Measurements from ENCODE around the gene DCAF5.
"Not testable (repeated sequence)": the region's sequence is repeated elsewhere in the genome, so short reads cannot be mapped to it uniquely, and the experiment has no call there.

The DCAF5 gene

DNA sequence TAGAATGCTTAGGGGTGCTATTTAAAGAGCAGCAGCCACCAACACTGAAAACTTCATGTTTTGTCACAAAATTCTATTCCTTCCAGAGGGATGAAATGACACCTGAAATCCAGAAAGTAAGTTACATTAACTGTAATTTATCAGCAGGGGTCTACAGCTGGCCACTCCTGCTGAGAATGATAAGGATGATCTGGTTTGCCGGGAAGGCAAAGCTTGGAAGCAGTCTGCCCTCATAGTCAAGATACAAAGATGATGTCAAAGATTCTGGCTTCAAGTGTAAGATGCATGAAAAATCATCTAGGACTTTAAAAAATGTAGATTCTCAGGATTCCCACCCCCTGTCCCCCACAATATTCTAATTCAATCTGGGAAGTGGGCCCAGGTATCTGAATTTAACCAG lies 58.4 kb downstream of the DCAF5 start:
- DNase-seq: no peak

DNA sequence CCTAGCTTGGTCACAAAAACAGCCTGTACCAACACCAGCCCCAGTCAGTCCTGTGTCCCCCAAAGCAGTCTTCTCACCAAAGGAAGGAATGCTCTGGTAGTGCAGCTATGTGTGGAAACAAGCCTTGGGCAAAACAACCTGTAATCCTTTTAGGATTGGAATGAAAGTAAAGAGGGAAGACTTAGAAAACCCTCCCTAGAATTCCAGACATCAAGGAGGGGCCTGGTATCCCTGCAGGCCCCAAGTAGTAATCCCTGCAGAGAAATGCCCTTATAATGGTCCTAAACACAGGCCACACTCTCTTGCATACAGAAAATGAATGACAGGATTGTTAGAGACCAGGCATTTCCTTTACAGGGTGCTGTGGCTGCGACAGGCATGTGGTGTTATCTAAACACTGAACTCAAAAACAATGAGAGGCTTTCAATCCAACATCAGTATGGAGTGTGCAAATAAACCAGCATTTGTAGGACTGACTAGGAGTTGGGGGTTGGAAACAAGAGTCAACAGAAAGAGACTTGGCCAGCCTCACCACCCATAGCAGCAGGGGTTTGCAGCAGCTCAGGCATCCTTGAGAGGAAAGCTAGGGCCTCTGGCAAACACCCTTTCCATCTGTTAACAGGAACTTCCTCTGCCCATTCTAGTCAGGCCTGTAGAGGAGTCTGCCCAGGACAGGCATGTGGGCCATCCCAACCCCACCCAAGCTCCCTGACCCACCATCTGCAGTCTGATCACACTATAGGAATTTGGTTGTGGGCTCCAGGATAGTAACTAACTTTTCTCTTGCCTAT lies 59.1 kb downstream of the DCAF5 start:
- no peak for DNase-seq

DNA sequence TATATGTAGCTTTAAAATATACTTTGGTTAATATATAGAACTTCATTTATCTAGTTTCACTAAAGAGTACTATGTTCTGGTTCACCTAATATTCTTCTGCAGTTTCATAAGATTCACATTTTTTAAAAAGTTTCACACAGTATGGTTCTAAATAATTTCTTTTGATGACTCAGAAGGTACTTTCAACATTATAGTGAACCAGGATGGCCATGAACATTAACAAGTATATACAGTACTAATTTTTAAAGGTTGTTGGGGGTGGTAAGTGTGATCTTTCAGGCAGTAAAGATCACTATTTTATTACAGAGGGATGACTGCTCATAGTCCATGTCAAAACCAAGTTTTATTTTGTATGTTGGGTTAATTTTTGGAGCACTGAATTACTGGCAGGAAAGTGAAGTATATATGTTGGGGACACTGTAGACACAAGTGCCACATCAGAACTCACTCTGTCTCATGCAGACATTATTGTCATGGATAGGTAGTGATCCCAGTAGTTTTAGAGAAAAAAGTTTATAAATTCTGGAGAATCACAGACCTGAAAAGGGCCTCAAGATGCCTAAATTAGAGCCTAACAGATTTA lies 60.0 kb downstream of the DCAF5 start:
- no peak for DNase-seq

DNA sequence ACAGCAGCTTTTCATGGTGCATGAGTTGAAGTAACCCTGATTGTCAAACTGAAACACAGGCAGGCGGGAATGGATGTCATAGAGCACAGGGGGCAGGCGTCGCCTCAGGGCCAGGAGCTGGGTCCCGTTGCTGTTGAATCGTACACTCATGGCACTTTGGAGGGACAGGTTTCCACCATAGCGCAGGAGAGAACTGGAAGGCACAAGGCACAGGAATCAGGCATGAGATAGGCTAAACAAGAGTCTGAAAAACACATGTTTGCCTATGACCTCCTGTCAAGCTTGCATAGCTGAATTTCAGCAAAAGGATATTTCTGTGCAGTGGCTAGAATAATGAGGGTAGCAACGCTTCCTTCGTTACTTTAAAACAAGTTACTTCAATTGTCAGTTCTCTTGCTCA lies 61.2 kb downstream of the DCAF5 start:
- no peak for DNase-seq

DNA sequence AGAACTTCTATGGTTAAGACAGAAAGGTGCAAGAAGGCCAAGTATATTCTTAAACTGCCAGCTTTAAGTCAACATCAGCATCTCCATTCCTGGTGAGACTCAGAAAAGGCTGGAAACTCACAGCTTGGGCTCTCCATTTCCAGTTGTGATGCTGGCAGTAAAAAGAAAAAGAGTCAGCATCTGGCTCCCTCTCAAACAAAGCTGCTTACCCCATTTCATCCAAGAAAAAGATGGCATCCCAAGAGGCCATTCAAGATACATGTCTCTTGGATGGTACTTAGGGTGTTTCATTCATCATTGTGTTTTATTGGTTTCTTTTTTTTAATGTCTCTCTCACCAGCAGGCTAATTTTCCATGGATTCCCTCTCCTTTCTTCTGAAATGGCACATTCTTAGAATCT lies 61.9 kb downstream of the DCAF5 start:
- no peak for DNase-seq

DNA sequence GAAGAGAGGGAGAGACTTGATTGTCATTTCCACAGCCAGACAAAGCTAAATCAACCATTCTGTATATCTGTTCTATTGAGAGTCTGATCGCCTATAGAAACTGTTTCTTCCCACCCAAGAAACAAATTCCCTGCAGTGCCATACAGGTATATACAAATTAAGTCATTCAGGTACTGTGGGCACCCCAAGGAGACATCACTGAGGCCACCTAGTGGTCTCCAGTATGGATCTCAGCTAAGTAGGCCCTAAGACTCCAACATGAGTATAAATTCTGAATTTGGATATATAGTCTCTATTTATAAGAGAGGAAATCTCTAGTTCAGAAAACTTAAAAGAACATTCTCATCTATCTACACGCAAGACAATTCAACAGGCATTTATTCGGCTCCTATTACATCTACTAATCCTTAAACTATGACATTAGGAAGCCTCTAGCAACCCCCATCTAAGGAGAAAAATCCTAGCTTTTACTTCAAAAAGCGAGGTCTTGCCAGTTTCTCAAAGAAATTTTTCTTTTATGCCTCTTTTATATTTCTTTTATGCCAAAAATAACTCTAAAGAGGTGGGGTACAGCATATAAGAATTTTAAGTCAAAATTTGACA lies 62.6 kb downstream of the DCAF5 start:
- DNase-seq: peak; percentile 37

DNA sequence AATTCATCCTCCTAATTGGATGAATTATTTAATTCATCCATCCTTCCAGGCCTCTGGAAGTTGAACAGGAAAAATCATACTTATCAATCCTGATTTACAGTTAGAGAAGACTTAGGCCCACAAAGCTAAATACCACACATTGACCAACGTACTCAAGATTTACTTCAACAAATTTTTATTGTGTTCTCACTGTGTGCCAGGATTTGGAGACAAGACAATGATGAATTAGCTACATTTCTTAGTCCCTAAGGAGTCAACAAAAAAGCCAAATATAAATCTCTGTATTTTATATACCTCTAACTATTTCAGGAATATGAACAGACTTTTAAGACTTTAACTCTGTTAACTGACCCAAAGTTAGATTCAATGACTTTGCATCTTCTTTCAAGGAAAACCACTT lies 63.9 kb downstream of the DCAF5 start:
- no peak for DNase-seq

DNA sequence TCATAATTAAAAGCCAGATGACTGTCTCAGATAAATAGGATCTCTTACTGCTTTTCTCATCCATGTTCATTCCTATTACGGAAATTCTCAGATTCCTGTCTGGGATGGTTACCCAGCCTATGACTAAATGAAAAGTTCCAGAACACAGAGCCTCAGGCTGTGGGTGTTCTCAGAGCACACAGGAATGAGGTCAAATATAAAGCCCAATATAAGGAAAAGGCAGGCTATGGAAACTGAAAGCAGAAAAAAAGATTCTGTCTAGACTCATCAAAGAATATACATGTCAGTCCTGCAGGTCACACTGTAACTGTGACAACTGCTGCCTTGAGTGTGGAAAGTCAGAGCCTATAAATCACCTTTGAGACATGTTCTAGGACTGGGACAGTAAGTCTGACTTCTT lies 64.3 kb downstream of the DCAF5 start:
- DNase-seq: no peak

DNA sequence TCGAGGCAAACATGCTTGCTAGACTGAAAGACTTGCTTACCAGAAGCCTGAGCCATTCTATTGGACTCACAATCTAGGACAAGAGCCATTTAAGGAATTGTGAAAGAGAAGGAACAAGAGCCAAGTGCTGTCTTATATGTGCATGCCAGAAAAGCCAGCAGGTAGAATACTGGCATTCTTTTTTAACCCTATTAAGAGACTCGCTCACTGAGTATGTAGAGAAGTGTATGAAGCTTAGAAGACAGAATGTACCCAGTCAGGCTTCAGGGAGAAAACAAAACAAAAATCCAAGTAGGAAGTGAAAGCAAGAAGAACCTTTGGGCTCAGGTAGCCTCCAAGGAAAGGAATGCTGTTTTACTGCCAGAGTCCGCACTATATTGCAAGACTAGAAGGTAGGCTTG lies 65.9 kb downstream of the DCAF5 start:
- no peak for DNase-seq

DNA sequence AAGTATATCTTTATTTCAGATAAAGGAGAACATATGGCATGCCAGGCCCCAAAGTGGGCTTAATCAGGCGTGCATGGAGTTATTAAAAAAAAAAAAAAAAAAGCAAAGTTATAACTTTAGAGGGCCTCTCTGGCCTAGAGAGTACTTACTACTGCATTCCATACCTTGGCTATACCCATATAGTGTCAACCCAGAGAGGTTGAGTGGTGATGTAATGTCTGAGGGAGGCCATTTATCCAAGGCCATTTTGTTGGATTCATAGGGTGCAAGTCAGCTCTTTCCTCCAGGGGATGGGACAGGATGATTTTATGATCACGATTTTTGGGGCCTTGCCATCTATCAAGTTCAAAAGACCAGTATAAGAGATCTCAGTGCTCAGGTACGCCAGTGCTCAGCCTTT lies 66.4 kb downstream of the DCAF5 start:
- DNase-seq: no peak

DNA sequence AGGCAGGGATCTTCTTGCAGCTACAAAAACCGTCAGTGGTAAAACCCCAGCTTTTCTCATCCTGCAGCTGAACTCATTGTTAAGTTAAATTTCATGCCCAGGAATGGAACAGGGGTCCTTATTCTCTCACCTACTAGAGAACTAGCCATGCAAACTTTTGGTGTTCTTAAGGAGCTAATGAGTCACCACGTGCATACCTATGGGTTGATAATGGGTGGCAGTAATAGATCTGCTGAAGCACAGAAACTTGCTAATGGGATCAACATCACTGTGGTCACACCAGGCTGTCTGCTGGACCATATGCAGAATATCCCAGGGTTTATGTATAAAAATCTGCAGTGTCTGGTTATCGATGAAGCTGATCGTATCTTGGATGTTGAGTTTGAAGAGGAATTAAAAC lies 68.9 kb downstream of the DCAF5 start:
- no peak for DNase-seq

DNA sequence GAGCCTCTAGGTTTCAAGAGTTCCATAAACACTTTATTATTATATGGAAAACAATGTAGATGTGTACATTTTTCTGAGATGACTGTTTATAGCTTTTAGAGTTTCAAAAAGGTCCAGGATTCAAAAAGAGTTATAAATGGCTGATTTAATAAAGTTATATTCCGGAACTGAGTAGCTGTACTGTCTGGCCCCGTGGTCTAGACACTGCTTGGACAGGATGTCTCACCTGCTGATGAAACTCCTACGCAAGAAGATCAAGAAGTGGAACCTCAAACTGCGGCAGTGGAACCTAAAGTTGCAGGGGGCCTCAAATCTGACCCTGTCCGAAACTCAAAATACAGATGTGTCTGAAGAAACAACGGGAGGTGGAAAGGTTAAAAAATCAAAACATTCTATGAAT lies 69.7 kb downstream of the DCAF5 start:
- no peak for DNase-seq

DNA sequence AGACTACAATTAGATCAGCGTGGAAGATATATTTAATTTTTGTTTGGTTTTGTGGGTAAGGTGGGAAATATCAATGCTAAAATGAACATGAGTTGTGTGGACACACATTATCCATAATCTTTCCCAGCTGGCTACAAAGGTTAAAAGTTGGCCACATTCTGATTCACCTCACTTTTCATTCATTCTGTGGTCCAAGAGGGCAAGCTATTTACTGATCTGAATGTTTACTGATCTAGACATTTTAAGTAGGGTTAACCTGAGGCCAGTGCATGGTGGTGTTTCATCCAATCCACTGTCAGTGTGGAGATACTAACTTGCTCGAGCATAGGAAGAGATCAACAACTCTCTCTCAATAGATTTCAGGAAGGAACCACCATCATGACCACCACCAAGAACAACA lies 71.6 kb downstream of the DCAF5 start:
- no peak for DNase-seq

DNA sequence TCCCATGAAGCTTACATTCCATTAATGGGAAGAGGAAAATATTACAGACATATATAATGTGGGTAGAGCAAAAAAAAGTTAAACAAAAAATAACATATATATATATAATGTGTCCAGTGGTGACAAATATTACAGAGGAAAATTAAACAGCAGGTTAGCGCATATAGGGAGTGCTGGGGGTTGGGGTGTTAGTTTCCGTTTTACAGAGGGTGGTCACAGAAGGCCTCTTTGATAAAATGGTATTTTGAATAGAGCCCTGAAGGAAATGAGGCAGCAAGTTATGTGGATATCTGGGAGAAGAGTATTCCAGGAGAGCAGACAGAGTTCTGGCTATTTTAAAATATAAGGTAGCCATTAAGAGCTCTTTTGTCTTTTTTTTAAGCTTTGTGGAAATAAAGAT lies 73.2 kb downstream of the DCAF5 start:
- DNase-seq: no peak

DNA sequence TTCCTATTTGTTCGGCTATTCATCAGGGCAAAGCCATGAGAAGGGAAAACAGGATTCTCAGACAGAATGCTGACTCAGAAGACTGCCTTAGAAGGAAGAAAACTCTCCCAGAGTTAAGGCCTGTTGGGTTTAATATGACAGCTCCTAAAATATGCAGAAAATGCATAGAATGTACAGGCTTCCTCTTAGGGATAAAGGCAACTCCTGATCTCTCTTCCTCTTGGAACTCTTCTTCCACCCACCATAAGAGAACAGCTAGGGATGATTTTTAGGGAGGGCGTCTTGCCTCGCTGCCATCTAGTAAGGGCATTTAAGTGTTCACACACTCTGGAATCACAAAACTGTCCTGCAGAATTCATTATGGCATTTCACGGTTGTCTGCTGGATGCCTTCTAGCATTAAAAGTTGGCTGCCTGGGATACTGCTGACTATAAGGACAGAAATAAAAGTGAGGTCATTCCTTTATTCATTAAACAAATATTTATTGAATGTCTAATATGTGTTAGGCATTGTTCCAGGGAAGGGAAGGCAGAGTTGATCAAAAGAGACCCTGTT lies 73.7 kb downstream of the DCAF5 start:
- no peak for DNase-seq

DNA sequence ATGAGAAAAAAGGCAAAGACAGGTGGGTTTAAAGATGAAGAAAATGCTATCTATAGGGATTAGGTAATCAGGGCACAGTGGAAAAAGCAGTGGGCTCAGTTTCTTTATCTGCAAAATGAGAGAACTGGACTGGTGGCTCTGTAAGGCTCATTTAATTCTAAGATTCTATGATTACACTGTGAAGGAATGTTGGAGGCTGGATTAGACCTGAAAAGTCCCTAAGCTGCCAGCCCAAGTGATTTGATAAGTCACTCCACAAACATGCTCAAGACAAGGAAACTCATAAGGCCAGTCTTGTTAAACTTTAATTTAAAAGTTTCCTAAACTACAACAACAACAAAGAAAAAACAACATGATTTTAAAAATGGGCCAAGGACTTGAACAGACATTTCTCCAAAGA lies 75.1 kb downstream of the DCAF5 start:
- DNase-seq: no peak

DNA sequence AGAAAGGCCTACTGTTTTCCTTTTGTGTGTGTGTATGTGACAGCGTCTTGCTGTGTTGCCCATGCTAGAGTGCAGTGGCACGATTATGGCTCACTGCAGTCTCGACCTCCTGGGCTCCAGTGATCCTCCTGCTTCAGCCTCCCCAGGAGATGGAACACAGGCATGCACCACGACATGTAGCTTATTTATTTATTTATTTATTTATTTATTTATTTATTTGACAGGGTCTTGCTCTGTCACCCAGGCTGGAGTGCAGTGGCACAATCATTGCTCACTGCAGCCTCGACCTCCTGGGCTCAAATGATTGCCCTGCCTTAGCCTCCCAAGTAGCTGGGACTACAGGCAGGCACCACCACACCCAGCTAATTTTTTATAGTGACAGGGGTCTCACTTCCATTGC lies 75.7 kb downstream of the DCAF5 start:
- DNase-seq: not testable (repeated sequence)

DNA sequence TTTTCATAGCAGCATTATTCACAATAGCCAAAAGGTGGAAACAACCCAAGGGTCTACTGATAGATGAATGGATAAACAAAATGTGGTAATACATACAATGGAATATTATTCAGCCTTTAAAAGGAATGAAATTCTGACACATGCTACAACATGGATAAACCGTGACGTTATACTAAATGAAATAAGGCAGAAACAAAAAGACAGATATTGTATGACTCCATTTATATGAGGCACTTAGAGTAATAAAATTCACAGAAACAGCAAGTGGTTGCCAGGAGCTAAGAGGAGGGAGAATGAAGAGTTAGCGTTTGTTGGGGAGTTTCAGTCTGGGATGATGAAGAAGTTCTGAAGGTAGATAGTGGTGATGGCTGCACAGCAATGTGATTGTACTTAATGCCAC lies 76.6 kb downstream of the DCAF5 start:
- DNase-seq: no peak

DNA sequence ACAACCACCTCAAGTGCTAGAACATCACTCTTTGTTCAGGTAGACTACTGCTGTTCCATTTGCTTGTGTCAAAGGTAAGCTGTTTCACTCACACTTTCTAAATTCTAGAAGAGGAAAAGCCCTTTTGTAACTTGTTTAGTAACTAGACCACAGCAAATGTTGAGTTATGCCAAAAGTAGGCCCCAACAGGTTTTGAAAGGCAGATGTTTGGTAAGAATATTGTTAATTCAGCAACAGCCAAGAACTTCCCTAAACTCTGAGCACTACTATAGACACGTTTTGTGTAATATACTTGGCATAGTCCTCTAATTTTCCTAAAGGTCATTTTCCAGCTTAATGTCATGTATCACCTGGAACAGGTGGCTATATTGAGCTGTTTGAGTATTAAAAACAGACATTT lies 79.0 kb downstream of the DCAF5 start:
- no peak for DNase-seq

DNA sequence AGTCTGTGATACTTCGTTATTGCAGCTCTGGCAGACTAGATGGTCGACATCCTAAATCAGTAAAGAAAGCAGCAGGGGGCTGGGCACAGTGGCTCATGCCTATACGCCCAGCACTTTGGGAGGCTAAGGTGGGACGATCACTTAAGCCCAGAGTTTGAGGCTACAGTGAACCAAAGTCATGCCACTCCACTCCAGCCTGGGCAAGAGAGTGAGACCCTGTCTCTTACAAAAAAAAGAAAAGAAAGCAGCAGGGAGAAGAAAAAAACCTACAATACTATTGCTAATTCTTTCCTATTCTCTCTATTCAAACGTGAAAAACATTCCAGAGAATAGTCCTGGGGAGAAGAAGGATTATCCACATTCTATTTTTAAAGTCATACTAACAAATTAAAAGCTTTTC lies 79.5 kb downstream of the DCAF5 start:
- DNase-seq: no peak

DNA sequence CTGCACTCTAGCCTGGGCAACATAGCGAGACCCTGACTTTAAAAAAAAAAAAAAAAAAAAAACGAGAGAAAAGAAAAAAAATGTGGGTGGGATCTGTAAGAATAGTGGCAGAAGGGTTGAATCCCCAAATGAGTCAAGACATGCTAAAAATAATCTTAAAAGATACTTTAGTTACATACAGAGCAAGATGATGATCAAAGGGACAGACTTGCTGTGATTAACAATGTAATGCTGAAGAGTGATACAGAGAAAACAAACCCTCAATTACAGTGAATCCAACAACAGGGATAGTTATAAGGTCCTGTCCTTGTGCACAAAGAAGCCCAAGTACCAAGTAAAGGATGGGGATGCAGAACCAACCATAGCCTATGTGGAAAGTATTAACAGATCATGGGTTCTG lies 80.3 kb downstream of the DCAF5 start:
- no peak for DNase-seq

DNA sequence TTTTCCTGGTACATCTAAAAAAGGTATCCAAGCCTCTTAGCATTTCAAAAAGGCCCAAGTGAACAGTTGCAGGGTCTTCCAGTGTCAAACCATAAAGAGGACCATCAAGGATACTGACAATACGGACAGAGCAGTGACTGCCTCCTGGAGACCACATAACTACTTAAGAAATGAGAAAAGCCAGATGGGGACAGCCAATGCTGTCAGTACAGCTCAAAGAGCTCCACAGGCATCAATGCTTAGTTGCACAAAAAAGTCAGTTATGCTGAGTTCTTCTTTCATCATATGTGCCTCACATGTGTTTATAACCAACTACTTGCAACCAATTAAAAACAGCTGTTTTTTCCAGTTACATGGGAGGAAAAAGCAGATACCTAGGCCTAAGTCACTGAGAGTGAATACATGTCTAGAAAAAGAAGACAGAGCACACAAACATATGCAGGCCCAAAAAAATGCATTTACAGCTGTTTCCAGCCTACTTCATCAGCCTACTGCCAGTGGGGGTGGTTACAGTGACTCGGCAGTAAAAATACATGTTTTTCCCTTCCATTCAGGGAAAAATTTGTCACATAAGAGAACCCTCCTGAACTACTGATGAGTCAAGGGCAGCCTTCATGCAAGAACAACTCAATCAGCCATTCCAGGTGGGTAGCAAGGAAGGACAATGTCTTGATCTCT lies 84.0 kb downstream of the DCAF5 start:
- no peak for DNase-seq

DNA sequence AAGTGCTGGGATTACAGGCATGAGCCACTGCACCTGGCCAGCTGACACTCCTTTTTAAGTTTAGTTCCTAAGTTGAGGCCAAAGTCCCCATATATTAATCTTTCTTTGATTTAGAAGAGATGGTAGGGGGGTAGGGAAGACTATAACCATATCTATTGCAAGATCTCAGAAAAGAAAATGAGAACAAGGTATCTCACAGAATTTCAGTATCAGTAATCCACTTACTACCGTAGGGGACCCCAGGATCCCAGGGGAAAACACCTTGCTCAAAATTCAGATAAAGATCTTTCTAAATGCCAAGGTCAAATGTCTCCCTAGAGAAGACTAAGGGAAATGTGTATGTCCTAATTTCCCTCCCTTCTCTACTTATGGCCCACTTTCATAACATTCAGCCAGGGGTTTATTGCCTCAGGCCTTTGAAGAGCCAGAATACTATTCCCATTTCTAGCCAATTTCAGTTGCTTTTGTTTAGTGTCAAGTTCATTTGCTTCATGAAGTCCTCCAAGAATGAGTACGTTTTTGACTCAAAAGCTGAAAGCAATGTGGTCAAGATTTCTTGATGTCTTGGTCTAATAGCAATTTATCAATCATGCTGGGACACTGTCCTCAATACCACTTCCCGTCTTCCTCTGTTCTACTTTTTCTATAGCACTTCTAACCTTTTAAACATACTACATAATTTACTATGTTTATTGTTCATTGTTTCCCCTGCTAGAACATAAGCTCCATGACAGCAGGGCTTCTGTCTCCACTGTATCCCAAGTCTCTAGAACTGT lies 86.3 kb downstream of the DCAF5 start:
- no peak for DNase-seq

All from hematopoietic multipotent progenitor cell treated with erythropoietin and hydrocortisone succinate and interleukin-3 and kit ligand, for 8 days (in vitro differentiated cells).